ENCODE data around the gene TMEM259. TPM values are rescaled to one million over a fixed set of nuclear protein-coding genes. Genes with fewer than 3 reads are reported as not detected.

Gene TMEM259
- total RNA-seq, 2 experiments from 2014 or later = 107 to 109 TPM

Other genes starting within 250 kb of the TMEM259 start
- gene PTBP1, start 223.7 kb downstream of the TMEM259 start, total RNA-seq = 100 to 1,000 TPM; 464 to 465 TPM
- not detected for gene PLPPR3, start 199.2 kb downstream of the TMEM259 start, total RNA-seq
- gene AZU1, start 193.3 kb downstream of the TMEM259 start, total RNA-seq = not detected
- gene PRTN3, start 180.1 kb downstream of the TMEM259 start, total RNA-seq = not detected
- not detected for gene ELANE, start 168.8 kb downstream of the TMEM259 start, total RNA-seq
- under 1 TPM; 0.40 to 0.63 TPM for gene CFD, start 161.5 kb downstream of the TMEM259 start, total RNA-seq
- gene MED16, start 127.9 kb downstream of the TMEM259 start, total RNA-seq = 10 to 100 TPM; 58.9 to 62.7 TPM
- not detected for gene RNU6-9, start 127.6 kb downstream of the TMEM259 start, total RNA-seq
- 10 to 100 TPM; 80.4 to 81.4 TPM for gene R3HDM4, start 107.9 kb downstream of the TMEM259 start, total RNA-seq
- gene KISS1R, start 103.8 kb downstream of the TMEM259 start, total RNA-seq = 10 to 100 TPM in 1 of 2 experiments, 1 to 10 TPM in 1; 9.9 to 10.6 TPM
- 10 to 100 TPM; 28.5 to 30.6 TPM for gene ARID3A, start 95.1 kb downstream of the TMEM259 start, total RNA-seq
- 10 to 100 TPM; 73.3 to 75.8 TPM for gene WDR18, start 36.8 kb downstream of the TMEM259 start, total RNA-seq
- gene GRIN3B, start 20.7 kb downstream of the TMEM259 start, total RNA-seq = not detected
- gene RNU6-2, start 399 bp upstream of the TMEM259 start, total RNA-seq = not detected
- gene CNN2, start 5.5 kb upstream of the TMEM259 start, total RNA-seq = 100 to 1,000 TPM; 123 to 130 TPM
- gene ABCA7, start 19.0 kb upstream of the TMEM259 start, total RNA-seq = 10 to 100 TPM; 28.3 to 29.3 TPM
- gene ARHGAP45, start 46.0 kb upstream of the TMEM259 start, total RNA-seq = 100 to 1,000 TPM; 136 to 142 TPM
- gene POLR2E, start 74.3 kb upstream of the TMEM259 start, total RNA-seq = 100 to 1,000 TPM; 204 to 207 TPM
- gene GPX4, start 82.9 kb upstream of the TMEM259 start, total RNA-seq = 100 to 1,000 TPM; 274 to 275 TPM
- 100 to 1,000 TPM in 1 of 2 experiments, 10 to 100 TPM in 1; 96.9 to 110 TPM for gene SBNO2, start 153.1 kb upstream of the TMEM259 start, total RNA-seq
- 10 to 100 TPM; 66.4 to 74.3 TPM for gene STK11, start 184.7 kb upstream of the TMEM259 start, total RNA-seq
- gene CBARP, start 216.9 kb upstream of the TMEM259 start, total RNA-seq = 1 to 10 TPM; 1.3 to 2.1 TPM
- 100 to 1,000 TPM; 178 to 192 TPM for gene ATP5F1D, start 220.6 kb upstream of the TMEM259 start, total RNA-seq
- 10 to 100 TPM; 54.1 to 54.6 TPM for gene MIDN, start 227.5 kb upstream of the TMEM259 start, total RNA-seq
- 100 to 1,000 TPM; 171 to 173 TPM for gene CIRBP, start 248.2 kb upstream of the TMEM259 start, total RNA-seq